Stimulated activated CD4-positive, alpha-beta T cell treated with anti-CD3 and anti-CD28 coated beads, TNF-alpha, amount 100 ng/mL, for 4 hours (primary cell): ENCODE results near the gene DCAF6.
"Not testable (repeated sequence)": the region's sequence is repeated elsewhere in the genome, so short reads cannot be mapped to it uniquely, and the experiment has no call there.

Source experiments
- DNase-seq, 3 experiments: peaks; one replicate each; pipeline ENCODE4 v3.0.0-alpha.2; 2020; ENCODE audit warnings: low read depth in 3 of 3

The DCAF6 gene

DNA sequence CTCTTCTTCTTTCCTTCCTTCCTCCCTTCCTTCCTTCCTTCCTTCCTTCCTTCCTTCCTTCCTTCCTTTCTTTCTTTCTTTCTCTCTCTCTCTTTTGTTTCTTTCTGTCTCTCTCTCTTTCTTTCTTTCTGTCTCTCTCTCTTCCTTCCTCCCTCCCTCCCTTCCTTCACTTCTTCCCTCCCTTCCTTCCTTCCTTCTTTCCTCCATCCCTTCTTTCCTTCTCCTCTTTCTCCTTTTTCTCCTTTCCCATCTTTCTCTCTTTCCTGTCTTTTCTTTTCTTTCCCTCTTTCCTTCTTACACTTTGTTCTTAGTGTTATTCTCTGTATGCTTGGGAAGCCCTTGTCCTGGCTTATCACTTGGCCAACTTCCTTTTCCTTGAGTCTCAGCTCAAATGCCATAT is 72.8 kb downstream of the DCAF6 start:
- no peak for DNase-seq

GRCh38 chr1:168019407-168019806 is 82.9 kb downstream of the DCAF6 start:
- no peak for DNase-seq

DNA sequence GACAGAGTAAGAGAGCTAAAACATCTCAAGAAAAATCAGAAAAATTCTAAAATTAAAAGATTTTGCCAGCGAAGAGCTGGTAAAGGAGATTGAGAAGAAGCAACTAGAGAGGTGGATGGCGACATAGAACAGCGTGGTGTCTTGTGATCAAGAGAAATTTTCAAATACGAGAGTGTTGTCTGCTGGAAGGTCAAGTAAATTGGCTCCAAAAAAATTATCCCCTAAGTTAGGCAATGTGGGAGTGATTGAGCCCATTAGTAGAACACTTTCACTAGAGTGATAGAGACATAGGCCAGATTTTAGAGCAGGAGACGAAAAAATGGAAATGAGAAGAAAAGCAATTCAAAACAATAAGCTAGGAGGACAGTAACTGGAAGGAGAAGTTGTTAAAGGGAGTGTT is 94.7 kb downstream of the DCAF6 start:
- no peak for DNase-seq

DNA sequence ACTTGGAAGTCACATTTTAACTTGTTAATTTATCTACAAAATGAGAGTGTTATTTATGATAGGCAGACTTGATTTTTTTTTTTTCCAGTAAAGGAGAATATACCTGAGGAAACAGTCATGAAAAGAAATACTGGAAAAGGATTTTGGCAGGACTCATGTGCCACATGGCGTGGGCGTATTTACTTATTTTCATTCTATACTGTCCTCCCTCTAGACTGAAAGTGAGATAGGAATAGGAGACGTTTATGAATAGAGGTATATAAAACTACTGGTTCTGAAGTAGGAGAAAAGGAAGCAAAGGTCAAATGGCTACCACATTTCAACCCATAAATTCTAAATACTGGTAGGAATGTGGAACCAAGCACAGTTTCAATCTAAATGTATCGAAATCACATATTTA is 95.1 kb downstream of the DCAF6 start:
- no peak for DNase-seq

- DNase-seq: no peak
Measured at GRCh38 chr1:168032029-168032428, 95.5 kb downstream of the DCAF6 start.

- DNase-seq: no peak
Measured at GRCh38 chr1:168035345-168035744, 98.9 kb downstream of the DCAF6 start.

GRCh38 chr1:168042362-168042761 is 105.9 kb downstream of the DCAF6 start:
- no peak for DNase-seq

GRCh38 chr1:168045311-168045710 is 108.8 kb downstream of the DCAF6 start:
- no peak for DNase-seq

GRCh38 chr1:168050307-168050706 is 113.8 kb downstream of the DCAF6 start:
- DNase-seq: no peak

- DNase-seq: no peak
Measured at GRCh38 chr1:168050880-168051279, 114.4 kb downstream of the DCAF6 start.

DNA sequence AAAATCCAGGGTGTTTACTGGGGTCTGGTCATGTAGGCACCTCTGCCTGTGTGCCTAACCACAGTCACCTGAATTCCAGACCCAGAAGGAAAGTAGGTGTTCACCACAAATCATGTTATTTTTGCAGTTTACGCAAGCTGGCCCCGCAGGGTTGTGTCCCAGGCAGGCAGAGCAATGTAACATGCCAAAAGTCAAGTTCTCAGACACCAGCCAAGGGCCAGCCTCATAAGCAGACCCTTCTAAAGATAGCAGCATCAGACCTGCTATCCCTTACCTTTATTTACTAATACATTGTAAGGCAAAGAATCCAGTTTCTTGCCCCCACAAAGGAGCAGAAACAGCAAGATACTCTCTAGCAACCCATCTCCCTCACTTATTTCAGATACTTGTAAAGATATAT is 117.2 kb downstream of the DCAF6 start:
- no peak for DNase-seq

DNA sequence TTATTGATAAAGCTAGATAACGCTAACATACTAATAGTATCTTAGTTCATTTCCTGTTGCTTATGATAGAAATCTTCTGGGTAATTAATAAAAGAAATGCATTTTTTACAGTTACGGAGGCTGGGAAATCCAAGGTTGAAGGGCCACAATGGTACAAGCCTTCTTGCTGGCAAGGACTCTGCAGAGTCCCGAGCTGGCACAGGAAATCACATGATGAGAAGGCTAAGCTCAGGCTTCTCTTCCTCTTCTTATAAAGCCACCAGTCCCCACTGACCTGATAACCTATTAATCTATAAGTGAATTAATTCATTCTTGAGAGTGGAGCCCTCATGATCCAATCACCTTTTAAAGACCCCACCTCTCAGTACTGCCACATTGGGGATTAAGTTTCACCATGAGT is 117.6 kb downstream of the DCAF6 start:
- no peak for DNase-seq

DNA sequence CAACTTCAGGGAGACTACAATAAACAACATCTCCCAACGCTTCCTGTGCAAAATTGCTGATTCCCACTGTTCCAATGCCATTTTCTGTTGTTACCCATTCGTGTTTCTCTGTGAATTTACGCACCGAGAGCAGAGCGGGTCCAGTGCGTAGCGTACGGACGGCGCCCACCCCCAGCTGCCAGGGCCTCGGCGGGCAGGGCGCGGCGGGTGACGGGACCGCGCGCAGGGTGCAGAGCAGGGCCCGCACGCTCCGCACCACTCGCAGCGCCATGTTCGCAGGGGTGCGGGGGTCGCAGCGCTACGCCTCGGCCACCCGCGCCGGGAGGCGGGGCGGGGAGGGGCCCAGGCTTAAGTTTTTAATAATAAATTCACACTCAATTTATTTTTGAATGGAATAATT is 119.7 kb downstream of the DCAF6 start:
- DNase-seq: not testable (repeated sequence)

- no peak for DNase-seq
Measured at GRCh38 chr1:168057355-168057754, 120.9 kb downstream of the DCAF6 start.

GRCh38 chr1:168057921-168058320 is 121.4 kb downstream of the DCAF6 start:
- DNase-seq: no peak

GRCh38 chr1:168064216-168064615 is 127.7 kb downstream of the DCAF6 start:
- DNase-seq: no peak

DNA sequence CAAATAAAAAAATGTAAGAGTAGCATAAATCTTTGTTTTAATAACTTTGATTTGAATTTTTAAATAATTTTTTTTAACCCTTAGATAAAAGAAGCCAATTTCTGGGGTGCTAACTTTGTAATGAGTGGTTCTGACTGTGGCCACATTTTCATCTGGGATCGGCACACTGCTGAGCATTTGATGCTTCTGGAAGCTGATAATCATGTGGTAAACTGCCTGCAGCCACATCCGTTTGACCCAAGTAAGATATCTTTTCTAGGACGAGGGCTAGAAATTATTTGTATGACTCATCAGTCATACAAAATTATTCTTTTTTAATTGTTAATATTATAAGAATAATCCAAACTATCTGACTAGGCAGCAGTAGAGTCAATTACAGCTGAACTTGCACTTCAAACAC is 129.0 kb downstream of the DCAF6 start:
- DNase-seq: no peak

DNA sequence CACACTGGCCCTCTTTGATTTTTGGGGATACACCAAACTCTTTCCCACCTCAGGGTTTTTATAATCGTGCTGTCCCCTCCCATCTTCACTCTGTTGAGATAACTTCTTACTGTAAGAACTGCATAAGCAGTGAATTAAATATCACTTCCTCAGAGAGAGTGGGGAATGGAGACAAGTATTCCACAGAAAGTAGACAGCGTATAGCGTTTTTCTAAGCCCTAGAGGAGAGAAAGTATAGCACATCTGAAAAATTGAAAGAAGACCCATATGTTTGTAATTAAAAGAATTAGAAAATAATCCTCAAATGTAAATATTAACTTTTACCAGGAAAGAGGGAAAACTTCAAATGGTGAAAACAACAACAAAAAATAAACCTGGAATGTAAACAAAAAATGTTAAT is 132.9 kb downstream of the DCAF6 start:
- DNase-seq: no peak

GRCh38 chr1:168079761-168080160 is 143.3 kb downstream of the DCAF6 start:
- DNase-seq: no peak

GRCh38 chr1:168081373-168082007 is 145.0 kb downstream of the DCAF6 start:
- DNase-seq: no peak

GRCh38 chr1:168082008-168082876 is 145.8 kb downstream of the DCAF6 start:
- DNase-seq: peak; percentile 19 to 46 (median 35)

DNA sequence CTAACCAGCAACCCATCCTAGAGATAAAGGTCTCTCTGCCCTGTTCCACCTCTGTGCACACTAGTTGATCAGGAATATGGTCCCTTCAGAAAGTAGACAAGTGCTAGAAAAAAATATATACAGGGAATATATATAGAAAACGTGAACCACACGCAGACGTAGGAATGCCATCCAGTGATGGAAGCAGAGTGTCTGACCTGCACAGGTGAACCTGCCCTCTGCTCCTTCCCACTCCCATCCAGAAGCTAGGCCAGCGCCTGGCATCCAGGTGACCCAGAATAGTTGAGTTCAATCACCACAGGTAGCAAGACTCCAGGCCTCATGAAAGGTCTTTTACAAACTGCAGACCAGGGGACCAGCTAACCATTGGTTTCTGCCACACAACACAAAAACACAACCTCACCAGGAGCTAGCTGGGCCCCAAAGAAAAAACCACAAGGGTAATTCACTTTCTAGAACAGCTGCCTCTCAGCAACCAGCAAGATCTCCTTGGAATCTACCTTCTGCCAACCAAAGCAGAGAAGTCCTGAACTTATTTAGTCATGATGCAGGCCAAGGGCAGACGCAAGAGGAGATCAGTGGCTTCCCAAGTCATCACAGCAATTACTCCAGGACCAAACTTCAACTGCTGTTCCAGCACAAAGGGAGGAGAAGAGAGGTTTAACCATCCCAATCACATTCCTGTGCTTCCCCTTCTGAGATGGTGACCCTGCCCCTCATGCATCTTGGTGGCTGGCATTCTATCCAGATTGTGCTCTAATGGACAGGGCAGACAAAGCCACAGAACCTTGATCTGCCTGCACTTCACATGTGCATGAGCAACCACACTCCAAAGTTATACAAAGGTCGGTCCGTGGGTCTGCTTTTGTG is 147.2 kb downstream of the DCAF6 start:
- no peak for DNase-seq
